ENCODE measurements around the gene NEFH.

Gene NEFH

GRCh38 chr22:29454276-29454675 lies 25.7 kb upstream of the NEFH start:
- Mint-ChIP-seq H3K27me3 (no peaks in the 10 kb centered on the region), H3K4me3 (no peak overlapping the region), H3K36me3 (no peaks in the 10 kb centered on the region), H3K4me1 (peaks cover 13% of the 10 kb centered on the region), H3K27ac (no peak overlapping the region), H3K9me3 (no peaks in the 10 kb centered on the region)
- ATAC-seq, result no peak

- Mint-ChIP-seq H3K9me3 (no peaks in the 10 kb centered on the region), H3K36me3 (no peaks in the 10 kb centered on the region), H3K4me1 (peaks cover 13% of the 10 kb centered on the region)
These were observed 23.8 kb upstream of the NEFH start for GRCh38 chr22:29456211-29456671.

GRCh38 chr22:29457730-29458129 lies 22.3 kb upstream of the NEFH start:
- Mint-ChIP-seq H3K4me3 (no peak overlapping the region), H3K27me3 (no peaks in the 10 kb centered on the region), H3K27ac (no peak overlapping the region), H3K36me3 (no peaks in the 10 kb centered on the region), H3K4me1 (peaks cover 6% of the 10 kb centered on the region), H3K9me3 (no peaks in the 10 kb centered on the region)
- ATAC-seq, result peak; percentile 85

More at GRCh38 chr22:29456211-29456671, 23.8 kb upstream of the NEFH start:
- no peak for ATAC-seq
- no peaks in the 10 kb centered on the region for H3K27me3 Mint-ChIP-seq
- no peak overlapping the region for H3K4me3 Mint-ChIP-seq
- no peak overlapping the region for H3K27ac Mint-ChIP-seq

GRCh38 chr22:29458551-29458950 lies 21.5 kb upstream of the NEFH start:
- no peak for ATAC-seq
- Mint-ChIP-seq H3K27ac (no peak overlapping the region), H3K9me3 (no peaks in the 10 kb centered on the region), H3K4me3 (no peak overlapping the region), H3K4me1 (peaks cover 6% of the 10 kb centered on the region), H3K27me3 (no peaks in the 10 kb centered on the region), H3K36me3 (no peaks in the 10 kb centered on the region)

- Mint-ChIP-seq H3K4me1 (peaks cover 6% of the 10 kb centered on the region), H3K27ac (no peak overlapping the region), H3K36me3 (no peaks in the 10 kb centered on the region), H3K27me3 (no peaks in the 10 kb centered on the region), H3K4me3 (no peak overlapping the region), H3K9me3 (no peaks in the 10 kb centered on the region)
- ATAC-seq, result no peak
These were observed 20.2 kb upstream of the NEFH start for GRCh38 chr22:29459773-29460172.

GRCh38 chr22:29461263-29461662 lies 18.8 kb upstream of the NEFH start:
- H3K36me3 Mint-ChIP-seq, result no peaks in the 10 kb centered on the region
- peak overlapping the region; percentile 68 for H3K27ac Mint-ChIP-seq
- H3K27me3 Mint-ChIP-seq, result no peaks in the 10 kb centered on the region
- H3K4me1 Mint-ChIP-seq, result peaks cover 6% of the 10 kb centered on the region
- ATAC-seq, result no peak
- no peak overlapping the region for H3K4me3 Mint-ChIP-seq
- no peaks in the 10 kb centered on the region for H3K9me3 Mint-ChIP-seq

GRCh38 chr22:29463629-29464028 lies 16.4 kb upstream of the NEFH start:
- Mint-ChIP-seq H3K27ac (no peak overlapping the region), H3K36me3 (no peaks in the 10 kb centered on the region), H3K27me3 (peaks cover 14% of the 10 kb centered on the region), H3K9me3 (no peaks in the 10 kb centered on the region), H3K4me1 (no peaks in the 10 kb centered on the region), H3K4me3 (no peak overlapping the region)
- ATAC-seq, result no peak

GRCh38 chr22:29464581-29464980 lies 15.4 kb upstream of the NEFH start:
- no peaks in the 10 kb centered on the region for H3K4me1 Mint-ChIP-seq
- no peaks in the 10 kb centered on the region for H3K36me3 Mint-ChIP-seq
- ATAC-seq, result no peak
- no peak overlapping the region for H3K4me3 Mint-ChIP-seq
- H3K27ac Mint-ChIP-seq, result no peak overlapping the region
- no peaks in the 10 kb centered on the region for H3K9me3 Mint-ChIP-seq
- H3K27me3 Mint-ChIP-seq, result peaks cover 22% of the 10 kb centered on the region

- Mint-ChIP-seq H3K9me3 (no peaks in the 10 kb centered on the region), H3K4me3 (no peak overlapping the region), H3K27ac (no peak overlapping the region), H3K27me3 (peaks cover 63% of the 10 kb centered on the region), H3K36me3 (no peaks in the 10 kb centered on the region), H3K4me1 (peaks cover 17% of the 10 kb centered on the region)
- ATAC-seq, result no peak
These were observed 10.3 kb upstream of the NEFH start for GRCh38 chr22:29469755-29470154.

- H3K4me1 Mint-ChIP-seq, result peaks cover 19% of the 10 kb centered on the region
- H3K27ac Mint-ChIP-seq, result no peak overlapping the region
- peak; percentile 74 for ATAC-seq
- peaks cover 63% of the 10 kb centered on the region for H3K27me3 Mint-ChIP-seq
- H3K36me3 Mint-ChIP-seq, result no peaks in the 10 kb centered on the region
- H3K9me3 Mint-ChIP-seq, result no peaks in the 10 kb centered on the region
- peak overlapping the region; percentile 30 for H3K4me3 Mint-ChIP-seq
These were observed 9.7 kb upstream of the NEFH start for GRCh38 chr22:29470159-29470855.

- Mint-ChIP-seq H3K36me3 (no peaks in the 10 kb centered on the region), H3K27me3 (peaks cover 56% of the 10 kb centered on the region), H3K4me1 (peaks cover 43% of the 10 kb centered on the region), H3K9me3 (no peaks in the 10 kb centered on the region), H3K27ac (no peak overlapping the region), H3K4me3 (no peak overlapping the region)
- ATAC-seq, result no peak
These were observed 7.0 kb upstream of the NEFH start for GRCh38 chr22:29473001-29473400.

GRCh38 chr22:29475550-29475949 lies 4.5 kb upstream of the NEFH start:
- no peaks in the 10 kb centered on the region for H3K9me3 Mint-ChIP-seq
- H3K4me1 Mint-ChIP-seq, result peaks cover 54% of the 10 kb centered on the region
- ATAC-seq, result peak; percentile 96
- peak overlapping the region; percentile 66 for H3K4me3 Mint-ChIP-seq
- H3K36me3 Mint-ChIP-seq, result no peaks in the 10 kb centered on the region
- peaks cover 56% of the 10 kb centered on the region for H3K27me3 Mint-ChIP-seq
- peak overlapping the region; percentile 17 for H3K27ac Mint-ChIP-seq

- Mint-ChIP-seq H3K9me3 (no peaks in the 10 kb centered on the region), H3K4me3 (peak overlapping the region; percentile 66), H3K4me1 (peaks cover 55% of the 10 kb centered on the region), H3K27ac (peak overlapping the region; percentile 17), H3K36me3 (no peaks in the 10 kb centered on the region), H3K27me3 (peaks cover 53% of the 10 kb centered on the region)
- ATAC-seq, result peak; percentile 55
These were observed 3.9 kb upstream of the NEFH start for GRCh38 chr22:29476116-29476515.

GRCh38 chr22:29477723-29478318 lies 2.2 kb upstream of the NEFH start:
- H3K9me3 Mint-ChIP-seq, result no peaks in the 10 kb centered on the region
- H3K27ac Mint-ChIP-seq, result no peak overlapping the region
- H3K4me1 Mint-ChIP-seq, result peaks cover 60% of the 10 kb centered on the region
- H3K4me3 Mint-ChIP-seq, result no peak overlapping the region
- no peak for ATAC-seq
- peaks cover 61% of the 10 kb centered on the region for H3K27me3 Mint-ChIP-seq
- no peaks in the 10 kb centered on the region for H3K36me3 Mint-ChIP-seq

- H3K9me3 Mint-ChIP-seq, result no peaks in the 10 kb centered on the region
- H3K27me3 Mint-ChIP-seq, result peaks cover 61% of the 10 kb centered on the region
- H3K4me3 Mint-ChIP-seq, result no peak overlapping the region
- no peak for ATAC-seq
- no peaks in the 10 kb centered on the region for H3K36me3 Mint-ChIP-seq
- peaks cover 53% of the 10 kb centered on the region for H3K4me1 Mint-ChIP-seq
- H3K27ac Mint-ChIP-seq, result no peak overlapping the region
These were observed 1.4 kb upstream of the NEFH start for GRCh38 chr22:29478326-29479276.

Data from stimulated activated memory B cell treated with anti-CD40 and anti-IgM and Interleukin-4, amounts not matched to agents 10 μg/mL and 1 μg/mL and 100 μg/mL, for 72 hours (primary cell).